NCI-H69 (cell line): ENCODE data around the gene ELF3.
"Not testable (repeated sequence)": the region's sequence is repeated elsewhere in the genome, so short reads cannot be mapped to it uniquely, and the experiment has no call there.

Experiments
- DNase-seq: peaks from one replicate; lab custom pipeline; 2025; lab: John Stamatoyannopoulos, UW

The ELF3 gene

DNA sequence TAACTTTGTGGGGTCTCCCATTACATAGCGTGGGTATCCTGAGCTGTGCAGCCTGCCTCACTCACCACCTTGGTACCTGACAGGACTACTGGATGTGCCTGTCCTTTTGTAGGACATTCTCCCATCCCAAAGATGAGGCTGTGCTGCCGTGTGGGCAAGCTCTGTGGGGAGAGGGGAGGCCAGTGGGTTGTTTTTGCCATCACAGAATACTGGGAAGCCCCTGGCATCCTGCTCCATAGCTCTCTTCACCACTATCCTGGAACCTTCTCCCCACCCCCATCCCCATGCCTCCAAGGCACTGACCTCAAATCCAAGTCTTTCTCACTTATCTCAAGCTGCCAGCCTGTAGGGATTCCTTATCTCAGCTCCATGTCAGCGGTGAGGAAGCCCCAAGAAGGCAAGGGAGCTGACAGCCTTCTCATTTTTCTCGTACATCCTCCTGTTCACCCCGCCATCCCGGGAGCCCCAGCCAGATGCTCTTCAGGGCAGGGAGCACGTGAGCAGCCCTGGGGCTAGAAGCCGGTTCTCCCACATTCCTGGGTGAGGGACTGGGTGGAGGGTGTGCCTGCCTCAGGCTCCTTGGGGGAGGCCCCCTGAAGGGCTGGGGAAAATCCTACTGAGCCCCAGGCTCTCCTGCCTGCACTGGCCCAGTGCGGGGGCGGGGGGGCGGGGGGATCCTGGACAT, 2.4 kb upstream of the ELF3 start:
- DNase-seq: peak; percentile 50

DNA sequence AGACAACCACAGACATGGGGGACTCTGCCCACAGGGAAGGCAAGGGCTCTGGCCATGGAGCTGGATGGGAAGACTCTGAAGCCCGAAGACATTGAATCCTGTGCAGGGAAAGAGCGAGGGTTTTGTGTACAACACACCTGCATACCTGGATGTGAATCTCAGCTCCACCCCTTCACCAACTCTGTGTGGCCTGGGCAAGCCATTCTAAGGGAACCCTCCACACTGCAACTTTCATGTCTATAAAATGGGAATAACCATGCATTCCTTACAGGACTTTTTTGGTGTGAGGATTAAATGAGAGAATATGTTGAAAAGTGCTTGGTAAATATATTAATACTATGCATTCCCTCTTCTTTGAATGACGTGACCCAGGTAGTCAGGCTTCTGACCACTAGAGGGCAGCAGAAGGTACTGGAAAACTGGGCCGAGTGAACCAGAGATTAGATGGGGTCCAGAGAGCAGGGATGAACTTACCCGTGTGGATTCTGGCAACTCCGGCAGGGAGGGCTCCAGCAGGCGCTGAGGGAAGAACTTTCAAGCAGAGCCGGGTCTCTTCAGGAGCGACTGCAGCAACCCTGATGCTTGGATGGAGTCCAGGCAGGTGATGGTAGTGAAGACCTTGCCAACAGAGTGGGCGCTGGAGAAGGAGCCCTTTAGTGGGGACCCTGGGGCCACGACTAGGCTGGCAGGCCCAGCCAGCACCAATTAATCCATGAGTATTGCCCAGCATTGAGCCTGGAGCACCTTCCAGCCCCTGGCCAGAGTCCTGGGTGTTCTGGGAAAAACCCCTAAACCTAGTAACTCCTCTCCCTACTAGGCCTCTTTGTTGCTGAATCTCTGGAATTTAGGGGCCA, 834 bp upstream of the ELF3 start:
- DNase-seq: peak; percentile 95

DNA sequence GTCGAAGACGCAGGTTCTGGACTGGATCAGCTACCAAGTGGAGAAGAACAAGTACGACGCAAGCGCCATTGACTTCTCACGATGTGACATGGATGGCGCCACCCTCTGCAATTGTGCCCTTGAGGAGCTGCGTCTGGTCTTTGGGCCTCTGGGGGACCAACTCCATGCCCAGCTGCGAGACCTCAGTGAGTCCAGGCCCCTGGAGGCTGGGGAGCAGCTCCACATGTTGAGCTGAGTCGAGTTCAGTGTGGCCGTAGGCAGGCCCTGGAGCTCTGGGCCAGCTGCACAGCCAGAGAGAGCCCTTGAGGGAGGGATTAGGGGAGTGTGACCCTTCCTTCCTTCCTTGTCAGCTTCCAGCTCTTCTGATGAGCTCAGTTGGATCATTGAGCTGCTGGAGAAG, 1.6 kb downstream of the ELF3 start:
- DNase-seq: peak; percentile 54

DNA sequence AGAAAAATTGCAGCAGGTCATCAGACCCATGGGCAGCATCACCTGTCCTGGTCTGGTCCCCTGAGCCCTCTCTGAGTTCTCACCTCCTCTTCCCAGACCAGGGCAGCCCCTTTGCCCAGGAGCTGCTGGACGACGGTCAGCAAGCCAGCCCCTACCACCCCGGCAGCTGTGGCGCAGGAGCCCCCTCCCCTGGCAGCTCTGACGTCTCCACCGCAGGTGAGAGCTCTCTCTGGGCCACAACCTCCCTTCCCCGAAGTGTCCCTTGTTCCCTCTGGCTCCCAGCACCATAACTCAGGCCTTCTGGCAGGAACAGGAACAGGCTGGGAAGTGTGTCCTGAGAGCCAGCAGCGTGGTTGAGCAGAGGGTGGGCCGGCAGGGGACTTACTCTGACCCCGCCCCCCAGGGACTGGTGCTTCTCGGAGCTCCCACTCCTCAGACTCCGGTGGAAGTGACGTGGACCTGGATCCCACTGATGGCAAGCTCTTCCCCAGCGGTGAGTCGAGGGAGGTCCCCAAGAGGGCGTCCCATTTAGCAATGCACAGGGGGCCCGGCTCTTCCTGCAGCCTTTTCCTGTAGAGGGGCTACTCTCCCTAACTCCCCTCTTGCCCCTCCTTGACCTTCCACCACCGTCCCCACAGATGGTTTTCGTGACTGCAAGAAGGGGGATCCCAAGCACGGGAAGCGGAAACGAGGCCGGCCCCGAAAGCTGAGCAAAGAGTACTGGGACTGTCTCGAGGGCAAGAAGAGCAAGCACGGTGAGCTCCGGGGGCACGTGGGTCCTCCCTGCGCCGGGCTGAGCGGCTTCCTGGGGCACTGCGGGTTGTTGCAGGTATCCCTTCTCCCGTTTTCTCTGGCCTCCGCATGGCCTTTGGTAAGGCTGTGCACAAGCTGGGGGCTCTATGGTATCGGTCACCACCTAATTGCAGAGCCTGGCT, 2.4 kb downstream of the ELF3 start:
- no peak for DNase-seq

DNA sequence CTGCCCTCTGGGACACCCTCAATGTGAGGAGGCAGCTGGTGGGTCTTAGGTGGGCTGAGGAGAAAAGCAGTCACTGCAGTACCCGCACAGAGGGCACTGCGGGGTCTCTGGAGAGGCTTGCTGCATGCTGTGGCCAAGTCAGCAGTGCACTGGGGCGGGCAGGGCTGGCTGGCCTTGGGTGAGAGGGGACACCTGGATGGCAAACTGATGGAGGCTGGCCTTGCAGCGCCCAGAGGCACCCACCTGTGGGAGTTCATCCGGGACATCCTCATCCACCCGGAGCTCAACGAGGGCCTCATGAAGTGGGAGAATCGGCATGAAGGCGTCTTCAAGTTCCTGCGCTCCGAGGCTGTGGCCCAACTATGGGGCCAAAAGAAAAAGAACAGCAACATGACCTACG, 3.2 kb downstream of the ELF3 start:
- DNase-seq: no peak

DNA sequence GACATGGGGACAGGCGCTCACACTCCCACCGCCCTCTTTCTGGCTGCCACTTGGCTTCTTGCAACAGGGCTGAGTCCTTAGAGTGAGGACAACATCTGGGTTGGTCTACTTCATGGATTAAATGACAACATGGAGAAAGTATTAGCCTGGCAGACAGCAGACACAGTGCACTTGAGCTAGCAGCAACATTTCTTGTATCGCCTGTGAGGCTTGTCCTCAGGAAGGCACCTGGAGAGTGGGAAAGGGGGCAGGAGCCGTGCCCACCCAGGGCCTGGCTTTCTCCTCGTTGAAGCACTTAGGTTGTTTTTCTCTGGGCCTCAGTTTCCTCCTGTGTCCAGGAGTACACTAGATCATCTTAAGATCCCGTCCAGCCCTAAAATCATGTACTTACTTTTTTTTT, 3.7 kb downstream of the ELF3 start:
- DNase-seq: no peak

DNA sequence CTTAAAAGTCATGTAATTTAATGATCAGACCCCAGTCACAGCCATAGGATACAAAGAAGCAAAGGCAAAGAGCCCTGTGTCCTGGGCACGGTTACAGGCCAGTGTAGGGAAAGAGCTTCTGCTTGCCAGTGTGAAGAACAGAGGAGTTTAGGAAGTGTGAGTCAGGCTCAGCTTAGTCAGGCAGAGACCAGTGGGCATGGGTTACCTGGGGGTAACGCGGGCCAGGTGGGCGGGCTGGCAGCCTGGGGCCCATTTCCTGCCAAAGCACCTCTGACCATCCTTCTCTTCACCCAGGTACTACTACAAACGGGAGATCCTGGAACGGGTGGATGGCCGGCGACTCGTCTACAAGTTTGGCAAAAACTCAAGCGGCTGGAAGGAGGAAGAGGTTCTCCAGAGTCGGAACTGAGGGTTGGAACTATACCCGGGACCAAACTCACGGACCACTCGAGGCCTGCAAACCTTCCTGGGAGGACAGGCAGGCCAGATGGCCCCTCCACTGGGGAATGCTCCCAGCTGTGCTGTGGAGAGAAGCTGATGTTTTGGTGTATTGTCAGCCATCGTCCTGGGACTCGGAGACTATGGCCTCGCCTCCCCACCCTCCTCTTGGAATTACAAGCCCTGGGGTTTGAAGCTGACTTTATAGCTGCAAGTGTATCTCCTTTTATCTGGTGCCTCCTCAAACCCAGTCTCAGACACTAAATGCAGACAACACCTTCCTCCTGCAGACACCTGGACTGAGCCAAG, 4.7 kb downstream of the ELF3 start:
- peak; percentile 53 for DNase-seq

DNA sequence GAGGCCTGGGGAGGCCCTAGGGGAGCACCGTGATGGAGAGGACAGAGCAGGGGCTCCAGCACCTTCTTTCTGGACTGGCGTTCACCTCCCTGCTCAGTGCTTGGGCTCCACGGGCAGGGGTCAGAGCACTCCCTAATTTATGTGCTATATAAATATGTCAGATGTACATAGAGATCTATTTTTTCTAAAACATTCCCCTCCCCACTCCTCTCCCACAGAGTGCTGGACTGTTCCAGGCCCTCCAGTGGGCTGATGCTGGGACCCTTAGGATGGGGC, 5.2 kb downstream of the ELF3 start:
- no peak for DNase-seq

DNA sequence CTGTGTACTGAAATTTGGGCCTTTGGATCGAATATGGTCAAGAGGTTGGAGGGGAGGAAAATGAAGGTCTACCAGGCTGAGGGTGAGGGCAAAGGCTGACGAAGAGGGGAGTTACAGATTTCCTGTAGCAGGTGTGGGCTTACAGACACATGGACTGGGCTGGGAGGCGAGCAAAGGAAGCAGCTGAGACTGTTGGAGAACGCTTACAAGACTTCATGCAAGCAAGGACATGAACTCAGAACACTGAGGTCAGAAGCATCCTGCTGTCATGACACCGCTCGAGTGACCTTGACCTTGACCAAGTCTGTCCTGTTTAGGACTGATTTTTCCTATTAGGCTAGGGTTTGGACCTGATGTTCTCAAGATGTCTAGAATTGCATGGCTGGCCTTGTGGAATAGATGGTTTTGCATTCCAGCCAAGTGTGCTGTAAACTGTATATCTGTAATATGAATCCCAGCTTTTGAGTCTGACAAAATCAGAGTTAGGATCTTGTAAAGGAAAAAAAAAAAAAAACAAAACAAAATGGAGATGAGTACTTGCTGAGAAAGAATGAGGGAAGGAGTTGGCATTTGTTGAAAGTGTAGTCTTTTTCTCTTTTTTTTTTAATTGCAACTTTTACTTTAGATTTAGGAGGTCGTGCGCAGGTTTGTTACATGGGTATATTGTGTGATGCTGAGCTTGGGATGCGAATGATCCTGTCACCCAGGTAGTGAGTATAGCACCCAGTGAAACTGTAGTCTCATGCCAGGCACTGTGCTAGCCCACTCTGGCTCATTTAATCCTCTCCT, 5.8 kb downstream of the ELF3 start:
- DNase-seq: peak; percentile 62

DNA sequence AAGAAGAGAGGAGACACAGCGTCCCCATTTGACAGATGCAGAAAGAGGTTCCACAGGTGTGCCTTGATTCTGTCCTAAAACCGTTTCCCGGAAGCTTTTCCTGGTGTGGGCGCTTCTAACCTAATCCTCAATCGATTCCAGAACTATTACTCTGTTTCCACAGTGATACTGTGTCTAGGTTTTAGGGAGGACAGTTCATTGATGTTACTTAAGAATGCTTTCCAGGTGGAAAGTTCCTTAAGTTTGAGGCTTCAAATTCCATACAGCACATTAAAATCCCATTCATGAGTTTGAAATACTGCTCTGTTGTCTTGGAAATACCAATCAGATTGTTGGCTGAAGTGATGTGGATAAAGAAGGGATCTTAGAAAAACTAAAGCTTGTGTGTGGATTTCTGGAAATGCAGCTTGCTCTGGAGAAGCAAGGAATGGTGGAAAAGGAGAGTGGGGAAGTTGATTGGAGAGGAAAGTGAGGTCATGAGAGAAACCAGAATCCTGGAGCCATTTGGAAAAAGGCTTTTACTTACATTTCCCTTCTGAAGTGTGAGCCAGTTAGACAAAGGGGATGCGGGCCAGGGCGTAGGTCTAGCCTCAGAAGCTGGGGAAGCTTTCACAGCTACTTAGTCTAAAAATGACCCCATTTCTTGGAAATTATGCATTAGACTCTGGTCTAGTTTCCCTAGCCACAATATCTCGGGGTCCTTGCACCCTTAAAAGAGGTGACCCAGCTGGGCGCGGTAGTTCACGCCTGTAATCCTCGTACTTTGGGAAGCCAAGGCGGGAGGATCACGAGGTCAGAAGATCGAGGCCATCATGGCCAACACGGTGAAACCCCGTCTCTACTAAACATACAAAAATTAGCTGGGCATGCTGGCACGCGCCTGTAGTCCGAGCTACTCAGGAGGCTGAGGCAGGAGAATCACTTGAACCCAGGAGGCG, 6.7 kb downstream of the ELF3 start:
- peak; percentile 62 for DNase-seq

DNA sequence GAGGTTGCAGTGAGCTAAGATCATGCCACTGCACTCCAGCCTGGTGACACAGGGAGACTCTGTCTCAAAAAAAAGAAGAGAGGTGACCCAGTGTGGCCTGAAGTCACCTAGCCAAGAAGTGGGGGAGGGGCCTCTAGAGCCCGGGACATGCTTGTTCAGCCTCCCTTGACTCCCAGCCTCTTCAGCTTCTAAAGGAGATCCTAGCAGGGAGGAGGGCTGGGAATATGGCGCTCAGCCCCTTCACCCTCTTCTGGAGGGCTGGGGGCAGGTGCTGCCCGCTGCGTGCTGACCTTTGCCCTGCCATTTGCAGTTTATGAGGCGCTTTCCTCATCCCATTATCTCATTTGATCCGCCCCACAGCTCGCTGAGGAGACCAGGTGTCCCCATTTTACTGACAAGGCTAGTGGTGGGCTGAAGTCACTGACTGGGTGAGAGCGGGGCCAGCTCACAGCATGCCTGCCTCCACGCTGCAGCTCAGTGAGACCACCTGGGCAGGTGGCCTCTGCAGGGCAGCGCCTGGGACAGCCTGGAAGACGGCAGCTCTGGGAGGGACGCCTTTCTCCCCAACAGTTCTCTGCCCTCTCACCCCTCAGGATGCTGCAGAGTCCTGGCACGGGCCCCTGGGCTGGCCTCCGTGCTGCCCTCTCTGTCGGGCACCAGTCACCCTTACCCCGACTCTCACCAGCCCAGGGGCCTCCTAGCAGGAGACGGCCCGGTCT, 7.5 kb downstream of the ELF3 start:
- peak; percentile 98 for DNase-seq

DNA sequence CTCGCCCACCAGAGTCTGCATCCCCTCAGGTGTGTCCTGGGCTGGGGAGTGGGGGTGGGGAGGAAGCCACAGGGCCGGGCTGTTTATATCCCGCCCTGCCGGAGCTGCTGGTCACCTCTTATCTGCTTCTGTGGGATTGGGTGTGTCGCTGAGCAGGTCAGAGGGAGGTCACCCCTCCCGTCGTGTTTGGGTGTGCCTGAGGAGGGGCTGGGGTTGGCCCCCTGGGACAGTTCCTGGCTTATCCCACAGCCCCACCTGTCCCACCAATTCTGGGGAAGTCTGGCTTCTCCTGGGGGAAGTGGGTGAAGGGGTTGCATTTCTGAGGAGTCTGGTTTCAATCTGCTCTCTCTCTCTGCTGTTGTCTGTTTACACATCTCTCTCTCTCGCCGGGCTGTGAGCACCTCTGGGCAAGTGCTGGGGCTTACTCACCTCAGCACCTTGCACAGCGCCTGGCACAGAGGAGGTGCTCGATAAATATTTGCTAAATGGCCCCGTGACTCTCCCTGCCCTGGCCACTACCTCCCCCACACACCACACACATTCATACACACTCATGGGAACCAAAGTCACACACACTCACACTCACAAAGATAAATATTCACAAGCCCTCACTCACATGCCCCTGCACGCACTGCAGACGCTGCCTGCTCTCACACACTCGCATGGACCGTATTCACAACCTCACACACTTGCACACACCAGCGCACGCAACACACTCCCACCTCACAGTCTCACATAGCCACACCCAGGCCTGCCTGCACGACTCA, 8.3 kb downstream of the ELF3 start:
- DNase-seq: peak; percentile 96

DNA sequence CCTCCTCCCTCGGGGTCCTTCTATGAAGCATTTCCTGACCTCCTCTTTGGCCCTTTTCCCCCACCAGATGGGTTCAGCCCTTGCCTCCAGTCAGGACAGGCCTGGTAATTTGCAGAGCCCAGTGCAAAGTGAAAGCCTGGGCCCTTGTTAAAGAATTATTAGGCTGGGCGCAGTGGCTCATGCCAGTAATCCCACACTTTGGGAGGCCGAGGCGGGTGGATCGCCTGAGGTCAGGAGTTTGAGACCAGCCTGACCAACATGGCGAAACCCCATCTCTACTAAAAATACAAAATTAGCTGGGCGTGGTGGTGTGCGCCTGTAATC, 8.8 kb downstream of the ELF3 start:
- not testable (repeated sequence) for DNase-seq

DNA sequence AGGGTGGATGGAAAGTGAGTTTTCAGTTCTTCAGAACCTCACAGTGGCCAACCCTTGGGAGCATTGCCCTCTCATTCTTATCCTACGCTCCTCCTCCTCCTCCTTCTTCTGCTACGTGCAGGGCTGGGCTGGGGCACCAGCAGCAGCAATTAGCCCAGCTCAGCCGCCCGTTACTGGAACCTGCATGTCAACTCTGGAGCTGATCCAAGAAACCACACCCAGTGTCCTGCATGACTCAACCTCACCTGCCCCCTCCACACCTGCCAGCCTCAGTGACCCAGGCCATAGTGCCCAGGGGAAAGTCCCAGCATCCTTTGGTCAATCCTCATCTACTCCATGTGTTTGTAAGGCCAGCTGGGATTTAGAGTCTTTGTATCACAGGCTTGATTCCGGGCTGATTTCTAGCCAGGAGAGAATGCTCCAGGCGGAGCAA, 12.6 kb downstream of the ELF3 start:
- DNase-seq: peak; percentile 99

DNA sequence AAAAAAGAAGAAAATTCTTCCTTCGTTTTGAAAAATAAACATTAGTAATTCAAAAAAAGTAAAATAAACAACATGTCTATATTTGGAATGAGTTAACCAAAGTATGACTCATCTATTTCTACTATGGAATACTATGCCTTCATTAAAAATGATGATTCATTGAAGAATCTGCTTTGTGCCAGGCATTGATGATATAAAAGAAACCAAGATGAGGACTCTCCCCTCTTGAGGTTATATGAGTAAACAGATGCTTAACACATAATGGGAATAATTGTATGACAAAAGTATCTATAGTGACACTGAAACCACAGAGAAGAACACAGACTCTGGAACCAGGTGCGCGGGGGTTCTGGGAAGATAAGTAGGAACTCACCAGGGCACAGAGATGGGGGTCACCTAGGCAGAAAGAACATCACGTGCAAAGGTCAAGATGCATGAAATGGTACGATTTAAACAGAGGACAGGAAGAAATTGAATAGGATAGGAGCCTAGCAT, 18.8 kb downstream of the ELF3 start:
- peak; percentile 71 for DNase-seq

DNA sequence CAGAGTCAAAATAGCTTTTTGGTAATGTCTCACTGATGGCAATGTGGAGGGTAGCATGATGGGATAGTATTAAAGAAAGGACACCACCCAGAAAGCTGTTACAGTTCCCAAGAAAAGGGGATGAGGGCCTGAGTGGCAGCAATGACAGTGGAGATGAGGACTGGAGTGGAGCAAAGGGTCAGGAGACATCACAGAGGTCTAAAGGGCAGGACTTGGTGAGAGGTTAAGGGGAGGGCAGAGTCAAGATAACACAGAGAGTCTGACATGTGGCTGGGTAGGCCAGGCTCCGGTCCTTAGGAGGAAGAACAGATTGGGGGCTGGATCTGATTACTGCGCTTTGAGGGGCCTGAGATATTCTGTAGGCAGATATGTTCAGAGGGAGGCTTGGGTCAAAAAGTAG, 19.3 kb downstream of the ELF3 start:
- DNase-seq: no peak

DNA sequence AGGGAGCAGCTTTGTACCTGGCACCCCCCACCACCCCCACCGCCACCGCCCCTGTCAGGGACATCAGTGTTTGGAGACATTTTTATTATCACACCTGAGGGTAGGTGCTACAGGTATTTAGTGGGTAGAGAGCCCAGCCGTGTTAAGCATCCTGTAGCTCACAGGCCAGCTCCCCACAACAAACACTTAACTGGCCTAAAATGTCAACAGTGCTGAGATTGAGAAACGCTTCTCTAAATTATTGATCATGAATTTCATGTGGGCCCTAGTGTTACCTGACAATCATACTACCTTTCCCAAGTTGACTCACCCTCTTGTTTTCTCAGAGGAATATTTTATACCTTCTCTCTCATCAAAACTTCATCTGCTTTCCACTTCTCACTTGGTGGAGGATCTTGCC, 21.4 kb downstream of the ELF3 start:
- DNase-seq: no peak

DNA sequence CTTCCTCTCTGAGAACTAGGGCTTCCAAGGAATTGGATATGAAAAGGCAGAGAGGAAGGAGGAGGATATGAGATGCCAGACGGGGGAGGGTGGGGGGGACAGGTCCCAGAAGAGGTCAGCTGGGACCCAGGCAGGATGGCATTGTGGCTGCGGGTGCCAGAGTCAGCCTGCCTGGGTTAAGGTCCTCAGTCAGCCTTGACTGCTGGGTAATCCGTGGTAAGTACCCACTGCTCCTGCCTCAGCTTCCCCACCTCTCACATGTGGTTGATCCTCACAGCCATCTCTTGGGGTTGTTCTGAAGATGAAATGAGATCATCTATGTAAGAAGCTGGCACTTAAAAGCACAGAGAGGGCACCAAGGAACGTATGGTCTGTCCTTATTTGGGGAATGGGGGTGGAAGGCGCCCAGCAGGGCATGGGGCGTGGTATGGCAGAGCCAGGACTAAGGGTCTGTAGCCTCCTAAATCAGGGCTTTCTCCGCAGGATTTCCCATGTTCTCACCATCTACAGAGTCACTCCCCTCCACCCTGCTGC, 23.8 kb downstream of the ELF3 start:
- no peak for DNase-seq
